ENCODE data around the gene SLC22A25. TPM values are rescaled to one million over a fixed set of nuclear protein-coding genes. Genes with fewer than 3 reads are reported as not detected.

Gene SLC22A25
- not detected in 2 replicates for total RNA-seq

DNA sequence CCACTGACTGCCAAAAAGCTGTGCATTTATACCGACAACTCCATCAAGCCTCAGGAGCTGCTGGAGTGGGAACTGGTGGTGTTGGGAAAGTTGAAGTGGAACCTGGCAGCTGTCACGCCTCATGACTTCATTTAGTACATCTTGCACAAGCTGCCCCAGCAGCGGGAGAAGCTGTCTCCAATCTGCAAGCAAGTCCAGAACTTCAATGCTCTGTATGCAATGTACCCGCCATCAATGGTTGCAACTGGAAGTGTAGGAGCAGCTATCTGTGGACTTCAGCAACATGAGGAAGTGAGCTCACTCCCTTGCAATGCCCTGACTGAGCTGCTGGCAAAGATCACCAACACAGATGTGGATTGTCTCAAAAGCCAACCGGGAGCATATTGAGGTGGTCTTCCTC, at the start of gene SLC22A25:
TSS of gene SLC22A25 (minus strand) at position 67 of the 400 bp plus-strand sequence. CDS start 13,947 bp downstream, outside the sequence.

Other genes with a start within 250 kb of the SLC22A25 start
- not detected in 2 replicates for gene SLC22A8, start 227.8 kb downstream of the SLC22A25 start, total RNA-seq
- gene SLC22A24, start 99.4 kb downstream of the SLC22A25 start, total RNA-seq: not detected in 2 replicates
- gene SLC22A9, start 126.2 kb upstream of the SLC22A25 start, total RNA-seq: not detected in 2 replicates
- gene PLAAT5, start 247.6 kb upstream of the SLC22A25 start, total RNA-seq: not detected in 2 replicates

All from hair follicular keratinocyte (primary cell).